ENCODE data around the gene TBC1D16.

The TBC1D16 gene

GRCh38 chr17:79987187-79987934 is 48.3 kb downstream of the TBC1D16 start:
- no peak for DNase-seq

- DNase-seq: no peak
Observed at GRCh38 chr17:79986411-79987186, 49.1 kb downstream of the TBC1D16 start.

- no peak for DNase-seq
Observed at GRCh38 chr17:79985943-79986391, 49.7 kb downstream of the TBC1D16 start.

- DNase-seq: no peak
Observed at GRCh38 chr17:79985361-79985942, 50.2 kb downstream of the TBC1D16 start.

- DNase-seq: no peak
Observed at GRCh38 chr17:79984877-79985276, 50.8 kb downstream of the TBC1D16 start.

GRCh38 chr17:79984045-79984840 is 51.4 kb downstream of the TBC1D16 start:
- DNase-seq: no peak

- peak; percentile 40 for DNase-seq
Observed at GRCh38 chr17:79983456-79983855, 52.2 kb downstream of the TBC1D16 start.

- DNase-seq: no peak
Observed at GRCh38 chr17:79982986-79983385, 52.7 kb downstream of the TBC1D16 start.

- DNase-seq: no peak
Observed at GRCh38 chr17:79981661-79982101, 54.0 kb downstream of the TBC1D16 start.

- DNase-seq: no peak
Observed at GRCh38 chr17:79981090-79981489, 54.6 kb downstream of the TBC1D16 start.

GRCh38 chr17:79980246-79981043 is 55.2 kb downstream of the TBC1D16 start:
- no peak for DNase-seq

- DNase-seq: no peak
Observed at GRCh38 chr17:79979816-79980215, 55.9 kb downstream of the TBC1D16 start.

- no peak for DNase-seq
Observed at GRCh38 chr17:79979221-79979741, 56.4 kb downstream of the TBC1D16 start.

GRCh38 chr17:79978548-79978855 is 57.2 kb downstream of the TBC1D16 start:
- no peak for DNase-seq

- DNase-seq: no peak
Observed at GRCh38 chr17:79977708-79978547, 57.7 kb downstream of the TBC1D16 start.

GRCh38 chr17:79977161-79977631 is 58.5 kb downstream of the TBC1D16 start:
- DNase-seq: no peak

- no peak for DNase-seq
Observed at GRCh38 chr17:79976451-79976850, 59.2 kb downstream of the TBC1D16 start.

- DNase-seq: no peak
Observed at GRCh38 chr17:79975498-79976134, 60.1 kb downstream of the TBC1D16 start.

GRCh38 chr17:79974566-79975497 is 60.8 kb downstream of the TBC1D16 start:
- no peak for DNase-seq

Measured in fibroblast of skin of abdomen (primary cell).